GM18870 (cell line): ENCODE measurements around the gene CTNNA3.
"Not testable (repeated sequence)": the region's sequence is repeated elsewhere in the genome, so short reads cannot be mapped to it uniquely, and the experiment has no call there.

ENCODE experiments used
- ATAC-seq: cut with Tn5 transposase; IDR thresholded peaks from one replicate; pipeline ENCODE4 v1.9.1; 2021; ENCODE audit warnings: moderate library complexity; ENCODE audit not compliant: unreplicated experiment

CTNNA3 gene

DNA sequence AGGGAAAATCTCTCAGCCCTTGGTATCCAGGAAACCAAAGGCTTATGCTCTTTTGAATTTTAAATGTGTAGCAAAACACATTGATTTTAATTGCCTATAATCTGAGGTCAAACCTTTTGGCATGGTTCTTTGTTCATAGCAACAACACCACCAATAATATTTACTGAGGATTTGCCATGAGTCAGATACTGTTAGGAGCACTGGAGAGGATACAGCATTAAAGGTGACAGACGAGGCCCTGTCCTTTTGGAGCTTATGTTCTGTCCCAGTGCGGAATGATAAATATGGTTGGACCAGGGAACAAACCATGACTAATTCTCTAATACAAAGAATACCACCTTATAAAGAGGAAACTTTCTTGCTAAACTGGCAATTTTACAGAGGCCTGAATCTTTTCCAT is 176.6 kb downstream of the CTNNA3 start:
- ATAC-seq, result no peak

DNA sequence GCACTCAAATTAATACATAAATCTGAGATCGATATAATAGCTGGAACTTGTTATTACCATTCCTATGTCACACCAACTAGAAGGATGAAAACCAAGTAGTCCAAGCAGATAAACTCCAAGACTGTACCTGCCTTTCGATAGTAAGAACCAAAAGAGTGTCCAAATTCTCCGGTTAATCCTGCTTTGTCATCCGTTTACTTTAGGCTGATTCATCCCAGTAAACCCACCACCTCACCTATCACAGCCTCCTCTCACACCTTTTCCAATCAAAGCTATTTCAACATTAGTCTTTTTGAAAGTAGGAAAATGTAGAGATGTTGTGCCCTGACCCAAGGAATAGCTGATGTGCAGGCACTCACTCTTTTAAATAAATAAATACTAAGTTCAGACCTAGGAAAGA is 177.2 kb downstream of the CTNNA3 start:
- ATAC-seq, result no peak

DNA sequence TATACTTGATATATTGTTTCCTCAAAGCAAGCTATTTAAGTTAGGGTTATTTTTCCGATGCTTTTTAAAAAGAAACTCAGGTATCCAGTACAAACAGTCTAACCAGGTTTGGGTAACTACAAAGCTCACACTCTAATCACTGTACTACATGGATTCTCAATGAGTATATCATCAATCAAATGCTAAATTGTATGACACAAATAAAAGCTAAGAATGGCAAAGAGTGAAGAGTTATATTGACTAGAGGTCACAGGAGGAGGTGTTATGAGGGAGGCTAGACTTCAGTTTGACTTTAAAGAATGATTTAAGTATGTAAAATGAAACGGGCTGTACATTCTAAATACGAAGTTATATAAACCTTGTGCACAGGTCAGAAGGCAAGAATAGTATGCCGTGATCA is 178.0 kb downstream of the CTNNA3 start:
- no peak for ATAC-seq

DNA sequence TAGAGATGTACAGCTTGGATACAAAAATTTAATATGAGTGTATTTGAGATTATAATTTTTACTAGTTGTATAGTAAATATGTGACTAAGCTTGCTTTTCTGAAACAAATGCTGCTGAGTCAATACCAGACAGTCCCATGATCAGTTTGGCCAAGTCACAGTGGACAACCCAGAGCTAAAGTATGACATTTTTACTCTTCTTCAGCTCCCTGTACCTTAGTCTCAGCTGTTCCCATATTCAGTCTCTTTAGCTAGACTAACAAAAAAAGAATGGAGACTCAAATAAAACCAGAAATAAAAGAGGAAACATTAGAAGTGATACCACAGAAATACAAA is 189.3 kb downstream of the CTNNA3 start:
- ATAC-seq, result no peak

DNA sequence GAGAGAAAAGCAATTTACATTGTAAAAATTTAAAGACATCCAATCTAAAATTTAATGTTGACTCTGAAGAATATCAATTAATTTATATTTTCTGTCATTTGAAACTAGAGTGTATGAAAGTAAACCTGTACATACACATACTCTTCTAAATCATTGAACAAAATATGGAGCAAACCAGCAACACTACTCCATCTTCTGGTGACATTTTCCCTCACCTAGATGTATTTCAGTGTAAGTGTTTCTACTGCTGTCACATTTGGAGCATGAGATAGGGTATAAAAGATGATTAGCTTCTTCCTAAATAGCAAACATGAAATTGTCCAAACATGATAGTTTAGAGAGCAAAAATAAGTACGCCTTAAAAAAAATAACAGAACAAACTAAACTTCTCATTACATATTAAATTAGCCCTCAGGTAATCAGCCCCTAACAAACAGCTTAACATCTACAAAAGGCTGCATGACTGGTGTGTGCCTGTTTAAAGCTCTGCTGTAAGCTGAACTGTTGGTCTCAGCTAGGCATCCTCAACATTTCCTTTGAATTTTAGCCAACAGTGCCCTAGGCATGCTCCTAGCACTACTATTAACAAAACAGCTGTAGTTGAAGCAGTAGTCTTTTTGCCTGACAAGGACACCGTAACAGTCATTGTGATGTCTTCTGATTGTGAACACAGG is 189.8 kb downstream of the CTNNA3 start:
- ATAC-seq, result no peak

DNA sequence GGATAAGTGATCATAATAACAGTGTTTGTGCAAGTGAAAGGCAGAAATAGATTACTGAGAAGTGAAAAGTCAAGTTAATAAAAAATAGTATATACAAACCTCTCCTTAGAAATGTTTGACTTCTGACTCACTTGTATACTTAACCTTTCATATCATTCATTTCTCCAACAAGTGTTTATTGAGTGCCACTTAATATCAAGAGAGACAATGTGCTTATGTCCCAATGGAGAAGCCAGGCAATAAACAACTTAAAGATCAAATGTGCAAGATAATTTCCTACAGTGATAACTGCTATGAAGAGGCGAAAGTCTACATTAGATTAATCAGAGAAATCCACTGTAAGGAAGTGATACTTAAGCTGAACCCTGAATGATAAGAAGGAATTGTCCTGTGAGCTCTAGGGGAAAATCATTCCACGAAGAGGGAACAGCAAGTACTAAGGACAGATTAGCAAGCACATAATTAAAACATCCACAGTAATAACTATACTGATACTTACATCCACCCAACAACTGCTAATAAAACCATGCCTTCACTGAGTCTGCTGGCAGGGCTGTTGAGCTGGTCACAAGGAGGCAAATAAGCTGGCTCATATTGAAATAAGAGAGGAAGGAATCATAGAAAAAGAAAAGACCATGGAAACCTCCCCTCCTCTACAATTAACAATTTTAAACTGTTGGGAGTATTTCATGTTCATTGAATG is 203.5 kb downstream of the CTNNA3 start:
- no peak for ATAC-seq

DNA sequence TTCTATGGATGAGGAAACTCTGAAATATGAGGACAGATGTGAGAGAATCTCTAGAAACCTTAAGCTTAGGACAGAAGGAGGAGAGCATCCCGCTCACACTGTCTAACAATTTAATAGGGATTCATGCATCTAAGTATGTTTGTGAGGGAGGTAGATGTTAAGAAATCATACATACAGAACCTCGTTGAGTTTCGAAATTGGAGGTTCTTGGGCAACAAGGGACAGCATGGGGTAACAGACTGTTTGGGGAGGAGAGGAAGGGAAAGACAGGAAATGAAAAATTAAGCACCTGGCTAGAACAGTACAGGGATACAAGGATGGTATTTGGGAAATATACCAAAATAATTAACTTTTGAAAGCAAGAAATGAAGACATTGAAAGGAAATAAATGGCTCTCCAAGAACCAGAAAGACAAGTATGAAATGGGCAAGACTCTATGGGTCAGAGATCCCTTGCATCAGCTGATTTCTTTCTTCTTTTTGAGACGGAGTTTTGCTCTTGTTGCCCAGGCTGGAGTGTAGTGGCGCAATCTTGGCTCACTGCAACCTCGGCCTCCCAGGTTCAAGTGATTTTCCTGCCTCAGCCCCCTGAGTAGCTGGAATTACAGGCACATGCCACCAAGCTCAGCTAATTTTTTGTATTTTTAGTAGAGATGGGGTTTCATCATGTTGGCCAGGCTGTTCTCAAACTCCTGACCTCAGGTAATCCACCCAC is 207.9 kb downstream of the CTNNA3 start:
- no peak for ATAC-seq

DNA sequence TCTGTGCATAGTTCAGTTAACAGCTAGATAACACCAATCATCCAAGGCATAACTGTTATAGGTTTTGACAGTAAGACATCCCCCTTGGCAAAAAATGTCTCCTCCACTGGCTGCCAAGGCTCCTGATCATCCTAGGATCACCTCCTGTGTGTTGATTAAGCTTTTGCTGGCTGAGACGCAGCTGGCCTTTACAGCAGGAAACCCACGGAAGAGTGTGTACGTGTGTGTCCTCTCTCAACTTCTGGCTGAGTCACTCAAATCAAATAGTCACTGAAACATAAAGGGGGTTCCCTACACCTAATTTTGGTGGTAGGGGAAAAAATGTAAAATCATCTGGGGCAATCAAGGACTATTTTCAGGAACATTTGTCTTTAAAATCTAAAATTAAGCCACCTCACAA is 208.8 kb downstream of the CTNNA3 start:
- no peak for ATAC-seq

DNA sequence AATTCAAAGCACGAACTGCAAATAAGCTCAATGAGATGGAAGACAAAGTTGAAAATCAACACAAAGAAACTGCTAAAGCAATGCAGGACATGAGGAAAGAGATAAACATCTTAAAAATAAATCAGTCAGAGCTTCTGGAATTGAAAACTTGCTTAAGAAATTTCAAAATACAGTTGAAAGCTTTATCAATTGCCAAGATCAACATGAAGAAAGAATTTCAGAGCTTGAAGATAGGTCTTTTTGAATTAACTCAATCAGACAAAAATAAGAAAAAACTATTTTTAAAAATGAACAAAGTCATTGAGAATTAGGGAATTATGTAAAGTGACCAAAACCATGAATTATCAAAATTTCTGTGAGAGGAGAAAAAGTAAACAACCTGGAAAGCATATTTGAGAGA is 218.1 kb downstream of the CTNNA3 start:
- no peak for ATAC-seq

DNA sequence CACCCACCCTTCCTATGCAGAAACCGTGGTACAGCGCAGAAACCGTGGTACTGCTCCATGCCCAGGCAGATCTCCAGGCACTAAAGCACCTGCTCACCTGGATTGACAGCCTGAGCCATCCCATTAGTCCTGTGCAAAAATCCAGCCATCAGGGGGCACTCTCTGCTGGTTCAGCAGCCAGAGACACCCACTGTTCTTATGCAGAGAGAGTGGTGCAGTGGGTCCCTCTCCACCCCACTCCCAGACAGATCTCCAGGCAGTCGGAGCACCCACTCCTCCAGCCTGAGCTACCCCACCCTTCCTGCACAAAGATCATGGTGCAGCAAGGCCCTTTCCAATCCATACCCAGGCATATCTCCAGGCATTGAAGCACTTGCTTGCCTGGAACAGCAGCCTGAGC is 219.8 kb downstream of the CTNNA3 start:
- ATAC-seq, result no peak

DNA sequence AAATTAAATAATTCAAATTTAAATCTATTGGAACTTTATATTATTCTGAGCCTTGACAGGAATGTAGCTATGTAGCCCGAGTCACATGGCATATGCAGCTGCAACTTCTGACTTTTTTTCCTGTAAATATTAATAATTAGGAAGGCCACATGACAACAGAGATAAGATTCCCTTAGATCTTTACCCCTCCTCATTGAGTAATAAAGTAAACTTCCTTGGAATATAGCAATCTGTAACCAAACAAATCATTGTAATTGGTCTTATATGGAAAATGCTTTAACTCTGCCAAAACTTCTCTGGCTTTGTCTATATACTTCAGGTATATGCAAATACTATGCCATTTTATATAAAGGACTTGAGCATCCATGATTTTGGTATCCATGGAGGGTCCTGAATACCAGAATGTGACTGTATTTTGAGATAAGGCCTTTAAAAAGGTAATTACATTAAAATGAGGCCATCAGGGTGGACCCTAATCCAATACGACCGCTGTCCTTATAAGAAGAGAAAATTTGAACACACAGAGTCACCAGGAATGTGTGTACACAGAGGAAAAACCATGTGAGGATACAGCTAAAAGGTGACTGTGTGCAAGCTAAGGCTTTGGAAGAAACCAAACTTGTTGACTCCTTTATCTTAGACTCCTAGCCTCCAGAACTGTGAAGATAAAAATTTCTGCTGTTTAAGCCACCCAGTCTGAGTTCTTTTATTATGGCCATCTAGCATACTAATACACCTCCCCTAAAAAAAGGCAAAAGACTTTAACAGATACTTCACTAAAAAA is 222.0 kb downstream of the CTNNA3 start:
- no peak for ATAC-seq

DNA sequence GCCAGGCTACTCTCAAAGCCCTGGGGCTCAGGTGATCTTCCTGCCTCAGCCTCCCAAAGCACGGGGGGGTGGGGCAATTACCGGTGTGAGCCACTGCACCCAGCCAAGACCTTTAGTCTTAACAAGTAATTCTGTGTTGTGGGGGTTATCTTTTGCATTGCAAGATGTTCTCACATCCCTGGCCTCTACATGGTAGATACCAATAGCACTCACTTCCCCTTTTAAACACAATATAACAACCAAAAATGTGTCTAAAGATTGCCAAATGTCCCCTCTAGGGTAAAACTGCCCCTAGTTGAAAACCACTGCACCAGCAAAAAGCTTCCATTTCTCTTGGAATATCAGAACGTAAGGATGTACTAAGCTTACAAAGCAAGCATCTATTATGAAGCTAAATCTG is 225.0 kb downstream of the CTNNA3 start:
- peak; percentile 58 for ATAC-seq

DNA sequence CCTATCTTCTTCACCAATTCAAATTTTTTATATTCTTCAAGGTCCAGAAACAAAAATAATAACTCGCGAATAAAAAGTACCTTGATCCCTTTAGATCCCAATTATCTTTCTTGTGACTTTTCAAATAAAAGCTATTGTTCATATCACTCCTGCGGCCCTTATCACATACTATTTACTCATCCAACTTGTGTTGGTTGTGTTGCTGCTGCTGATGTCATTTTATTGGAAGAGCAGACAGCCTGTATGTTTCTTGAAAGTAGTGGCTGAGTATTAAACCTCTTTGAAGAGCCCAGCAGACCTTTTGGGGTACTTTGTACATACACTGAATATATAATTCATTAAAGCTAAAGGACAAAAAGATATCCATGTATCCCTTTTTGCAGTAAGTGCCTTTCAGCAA is 231.7 kb downstream of the CTNNA3 start:
- no peak for ATAC-seq

DNA sequence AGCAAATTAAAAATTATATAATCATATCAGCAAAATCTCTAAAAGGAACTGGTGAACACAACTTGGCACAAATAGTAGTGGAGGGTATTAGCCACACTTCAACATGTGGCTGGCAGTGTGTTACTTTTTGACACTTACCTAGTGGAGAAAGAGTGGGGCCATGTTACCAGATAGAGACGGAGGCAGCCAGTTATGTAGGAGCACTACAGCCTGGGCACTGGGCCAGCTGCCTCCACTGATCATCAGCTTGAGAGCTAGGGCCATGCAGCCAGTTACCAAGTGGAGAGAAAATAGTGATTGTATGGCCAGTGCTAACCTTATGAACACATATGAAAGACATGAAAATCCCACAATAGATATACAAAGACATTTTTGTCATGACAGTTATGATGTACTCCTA is 243.1 kb downstream of the CTNNA3 start:
- ATAC-seq, result no peak

DNA sequence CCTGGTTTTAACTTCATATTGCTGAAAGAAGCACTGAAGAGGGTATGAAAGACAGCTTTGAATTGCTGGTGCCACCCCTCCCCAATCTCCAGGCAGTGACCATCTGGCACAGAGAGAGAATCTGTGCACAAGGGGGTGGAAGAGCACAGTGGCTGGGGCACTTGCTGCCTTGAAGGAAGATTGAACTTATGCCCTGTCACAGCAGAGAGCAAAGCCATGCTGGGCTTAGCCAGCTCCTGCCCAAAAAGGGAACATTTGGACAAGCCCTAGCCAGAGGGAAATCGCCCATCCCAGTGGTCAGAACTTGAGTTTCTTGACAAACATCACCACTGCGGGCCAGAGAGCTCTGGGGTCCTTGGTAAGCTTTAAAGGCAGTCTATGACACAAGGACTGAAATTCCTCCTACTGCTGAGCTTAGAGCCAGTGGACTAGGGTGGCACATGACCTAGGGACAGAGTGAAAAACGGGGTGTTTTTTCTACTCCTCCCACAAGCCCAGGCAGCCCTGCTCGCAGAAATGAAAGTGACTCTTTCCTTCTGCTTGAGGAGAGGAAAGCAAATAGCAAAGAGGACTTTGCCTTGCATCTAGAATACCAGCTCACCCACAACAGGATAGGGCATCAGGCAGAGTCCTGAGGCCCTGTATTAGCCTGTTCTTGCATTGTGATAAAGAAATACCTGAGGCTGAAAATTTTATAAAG is 257.2 kb downstream of the CTNNA3 start:
- ATAC-seq, result no peak

DNA sequence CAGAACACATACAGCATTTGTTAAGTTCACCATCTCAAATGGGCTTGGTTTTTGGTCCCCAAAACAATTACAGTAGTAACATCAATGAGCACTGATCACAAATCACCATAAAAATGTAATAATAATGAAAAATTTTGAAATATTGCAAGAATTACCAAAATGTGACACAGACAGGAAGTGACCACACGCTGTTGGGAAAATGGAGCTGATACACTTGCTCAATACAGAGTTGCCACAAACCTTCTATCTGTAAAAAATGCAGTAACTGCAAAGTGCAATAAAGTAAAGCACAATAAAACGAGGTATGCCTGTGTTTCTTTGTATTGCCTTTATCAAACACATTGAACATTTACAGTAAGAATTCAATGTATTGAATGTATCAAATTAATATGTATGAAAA is 262.7 kb downstream of the CTNNA3 start:
- ATAC-seq, result no peak

DNA sequence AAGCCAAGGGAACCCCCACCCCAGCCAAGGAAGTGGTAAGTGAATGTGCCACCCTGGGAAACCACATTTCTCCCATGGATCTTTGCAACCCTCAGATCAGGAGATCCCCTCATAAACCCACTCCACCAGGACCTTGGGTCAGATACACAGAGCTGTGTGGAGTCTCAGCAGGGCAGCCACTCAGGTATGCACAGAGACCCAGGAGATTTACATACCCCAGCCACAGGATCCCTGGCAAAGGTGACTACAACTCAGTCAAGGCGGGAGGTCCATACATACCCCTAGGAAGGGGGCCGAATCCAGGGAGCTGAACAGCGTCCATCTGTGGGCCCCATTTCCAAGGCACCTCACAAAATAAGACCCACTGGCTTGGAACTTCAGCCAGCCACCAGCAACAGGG is 293.4 kb downstream of the CTNNA3 start:
- ATAC-seq, result no peak

DNA sequence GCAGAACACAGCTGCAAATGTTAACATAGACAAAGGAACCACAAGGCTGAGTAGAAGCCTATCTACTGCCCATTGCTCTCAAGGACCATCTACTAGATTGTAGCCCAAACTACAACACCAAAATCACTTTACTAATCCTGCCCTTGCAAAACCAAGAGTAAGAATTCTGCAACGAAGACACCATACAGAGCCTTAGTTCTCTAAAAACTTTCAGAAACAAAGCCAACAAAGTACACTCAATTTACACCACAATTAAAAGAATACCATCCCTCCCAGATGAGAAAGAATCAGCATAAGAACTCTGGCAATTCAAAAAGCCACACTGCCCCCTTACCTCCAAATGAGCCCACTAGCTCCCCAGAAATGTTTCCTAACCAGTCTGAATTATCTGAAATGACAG is 294.3 kb downstream of the CTNNA3 start:
- ATAC-seq, result no peak

DNA sequence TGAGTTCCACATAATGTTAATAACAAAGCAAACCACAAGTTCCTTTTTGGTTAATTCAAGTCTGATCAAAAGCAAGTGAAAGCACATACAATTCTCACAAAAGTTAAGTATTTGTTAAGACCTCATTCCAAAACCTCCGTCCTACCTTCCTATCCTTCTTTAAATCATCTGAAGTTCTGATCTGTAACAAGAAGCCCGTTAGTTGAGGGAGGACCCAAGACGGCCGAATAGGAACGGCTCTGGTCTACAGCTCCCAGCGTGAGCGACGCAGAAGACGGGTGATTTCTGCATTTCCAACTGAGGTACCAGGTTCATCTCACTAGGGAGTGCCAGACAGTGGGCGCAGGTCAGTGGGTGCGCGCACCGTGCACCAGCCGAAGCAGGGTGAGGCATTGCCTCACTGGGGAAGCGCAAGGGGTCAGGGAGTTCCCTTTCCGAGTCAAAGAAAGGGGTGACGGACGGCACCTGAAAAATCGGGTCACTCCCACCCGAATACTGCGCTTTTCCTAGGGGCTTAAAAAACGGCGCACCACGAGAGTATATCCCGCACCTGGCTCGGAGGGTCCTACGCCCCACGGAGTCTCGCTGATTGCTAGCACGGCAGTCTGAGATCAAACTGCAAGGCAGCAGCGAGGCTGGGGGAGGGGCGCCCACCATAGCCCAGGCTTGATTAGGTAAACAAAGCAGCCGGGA is 309.0 kb downstream of the CTNNA3 start:
- not testable (repeated sequence) for ATAC-seq

DNA sequence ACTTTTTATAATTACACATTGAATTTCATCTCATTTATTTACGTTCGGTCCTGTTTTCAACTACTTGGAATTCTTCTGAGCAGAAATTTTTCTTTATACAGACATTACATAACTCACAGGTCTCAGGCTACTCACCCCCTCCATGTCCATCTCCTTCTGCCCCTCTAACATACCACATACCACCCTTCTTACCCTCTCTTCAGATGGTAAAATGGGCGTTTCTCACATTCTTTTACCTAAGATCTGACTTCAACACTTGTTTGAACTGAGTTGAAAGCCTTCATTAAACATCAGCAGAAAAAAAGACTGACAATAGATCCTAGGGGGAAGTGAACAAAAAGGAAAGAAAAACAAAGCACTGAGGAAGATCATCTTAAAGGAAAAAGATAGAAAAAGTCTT is 309.7 kb downstream of the CTNNA3 start:
- ATAC-seq, result no peak
